GM19463 (cell line): ENCODE data around the gene PLEKHA8.

Experiments used
- ATAC-seq: cut with Tn5 transposase; IDR thresholded peaks from one replicate; pipeline ENCODE4 v1.9.1; 2021; ENCODE audit warnings: mild to moderate bottlenecking, moderate library complexity; ENCODE audit not compliant: unreplicated experiment

PLEKHA8 gene, protein sequence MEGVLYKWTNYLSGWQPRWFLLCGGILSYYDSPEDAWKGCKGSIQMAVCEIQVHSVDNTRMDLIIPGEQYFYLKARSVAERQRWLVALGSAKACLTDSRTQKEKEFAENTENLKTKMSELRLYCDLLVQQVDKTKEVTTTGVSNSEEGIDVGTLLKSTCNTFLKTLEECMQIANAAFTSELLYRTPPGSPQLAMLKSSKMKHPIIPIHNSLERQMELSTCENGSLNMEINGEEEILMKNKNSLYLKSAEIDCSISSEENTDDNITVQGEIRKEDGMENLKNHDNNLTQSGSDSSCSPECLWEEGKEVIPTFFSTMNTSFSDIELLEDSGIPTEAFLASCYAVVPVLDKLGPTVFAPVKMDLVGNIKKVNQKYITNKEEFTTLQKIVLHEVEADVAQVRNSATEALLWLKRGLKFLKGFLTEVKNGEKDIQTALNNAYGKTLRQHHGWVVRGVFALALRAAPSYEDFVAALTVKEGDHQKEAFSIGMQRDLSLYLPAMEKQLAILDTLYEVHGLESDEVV

GRCh38 chr7:30028216-30028748 is at the start of gene PLEKHA8:
TSS of gene PLEKHA8 (plus strand) at chr7:30028412. CDS start at chr7:30028763, 351 bp downstream.
- peak; percentile 47 for ATAC-seq

GRCh38 chr7:29980151-29980550 is 48.1 kb upstream of the PLEKHA8 start:
- ATAC-seq: no peak

GRCh38 chr7:29987083-29987482 is 41.1 kb upstream of the PLEKHA8 start:
- no peak for ATAC-seq

GRCh38 chr7:29987811-29988317 is 40.3 kb upstream of the PLEKHA8 start:
- ATAC-seq: no peak

DNA sequence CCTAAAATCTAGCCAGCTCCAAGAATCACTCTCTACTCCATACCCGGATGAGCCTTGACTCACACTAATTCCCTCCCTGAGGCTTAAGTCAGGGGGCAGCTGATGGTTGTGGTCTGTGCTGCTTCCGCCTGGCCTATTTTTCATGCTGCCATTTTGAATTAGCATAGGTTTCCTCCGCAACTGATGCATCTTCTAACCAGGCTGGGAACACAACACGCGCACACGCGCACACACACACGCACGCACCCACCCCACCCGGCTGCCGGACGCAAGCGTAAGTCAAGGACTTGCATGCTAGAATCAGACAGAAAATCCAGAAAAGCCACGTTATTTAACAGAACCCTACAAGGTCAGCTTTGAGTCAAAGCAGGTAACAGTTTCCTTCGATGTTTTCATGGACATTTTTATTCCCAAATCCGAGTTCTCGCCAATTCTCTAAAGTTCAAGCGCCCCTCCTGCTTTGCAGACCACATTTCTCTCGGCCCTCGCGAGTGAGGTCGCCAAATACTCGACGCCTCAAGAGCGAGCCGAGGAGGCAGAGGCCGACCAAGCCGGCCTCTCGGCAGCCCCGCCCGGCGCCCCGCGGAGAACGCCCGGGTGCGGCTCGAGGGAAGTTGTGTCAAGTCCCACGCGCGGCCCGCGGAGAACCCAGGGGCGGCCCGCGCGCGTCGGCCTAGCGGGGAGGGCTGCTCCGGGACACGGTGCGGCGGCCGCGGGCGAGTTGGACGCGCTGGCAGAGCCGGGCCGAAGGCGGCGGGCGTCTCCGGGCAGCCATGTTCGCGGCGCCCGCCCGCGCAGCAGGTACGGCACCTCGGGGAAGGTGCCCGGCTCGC is 39.6 kb upstream of the PLEKHA8 start:
- peak; percentile 34 for ATAC-seq

DNA sequence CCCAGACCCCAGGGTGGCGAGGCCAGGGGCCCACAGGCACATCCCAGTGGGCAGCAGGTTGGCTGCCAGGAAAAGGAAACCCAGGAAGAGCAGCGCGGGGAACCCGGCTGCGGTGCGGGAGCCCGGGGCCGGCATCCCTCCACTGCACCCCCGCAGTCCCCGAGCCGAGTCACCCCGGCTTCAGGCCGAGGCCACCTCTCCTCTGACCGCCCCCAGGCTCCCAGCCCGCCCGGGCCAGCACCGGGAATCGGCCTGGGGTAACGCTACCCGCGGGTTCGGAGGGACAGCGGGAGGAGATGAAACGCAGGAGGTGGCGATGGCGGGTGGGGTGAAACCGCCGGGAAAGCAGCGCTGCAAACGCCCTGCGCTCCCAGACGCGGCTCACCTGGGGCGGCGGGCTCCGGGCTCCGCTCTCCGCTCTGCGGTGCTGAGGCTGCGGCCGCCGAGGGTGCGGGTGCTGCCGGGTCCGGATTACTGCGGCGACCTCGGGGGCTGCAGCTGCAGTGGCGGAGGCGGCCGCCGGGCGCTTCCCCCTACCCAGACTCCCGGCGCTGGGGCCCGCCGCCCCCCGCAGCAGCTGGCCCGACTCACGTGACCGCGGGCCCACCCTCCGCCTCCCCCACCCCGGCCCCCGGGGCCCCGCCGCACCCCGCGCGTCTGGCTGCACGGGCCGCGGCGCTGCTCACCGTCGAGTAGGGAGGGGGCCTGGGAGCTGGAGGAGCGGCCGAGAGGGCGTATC is 38.8 kb upstream of the PLEKHA8 start, which contains the start of gene SCRN1:
Gene SCRN1, minus strand, starts transcription at position 545 of the 739 bp plus-strand sequence. CDS start 20,734 bp downstream, outside the sequence.
- ATAC-seq: peak; percentile 44

DNA sequence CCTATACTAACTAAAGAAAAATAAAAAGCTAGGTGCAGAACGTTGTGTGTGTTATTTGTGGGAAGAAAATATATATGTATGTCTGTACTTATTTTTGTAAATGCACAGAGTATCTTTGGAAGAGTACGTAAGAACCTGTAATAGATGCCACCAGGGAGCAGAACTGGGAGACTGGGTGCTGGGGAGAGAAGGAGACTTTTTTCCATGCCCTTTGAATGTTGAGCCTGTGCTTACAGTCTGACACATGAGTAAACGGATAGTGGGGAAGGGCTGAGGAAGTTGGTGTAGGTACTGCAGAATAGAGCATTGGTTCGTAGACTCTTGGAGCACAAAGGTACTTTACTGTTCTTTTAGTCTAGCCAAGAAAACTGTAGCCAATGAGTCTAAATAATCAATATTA is 37.3 kb upstream of the PLEKHA8 start:
- no peak for ATAC-seq

DNA sequence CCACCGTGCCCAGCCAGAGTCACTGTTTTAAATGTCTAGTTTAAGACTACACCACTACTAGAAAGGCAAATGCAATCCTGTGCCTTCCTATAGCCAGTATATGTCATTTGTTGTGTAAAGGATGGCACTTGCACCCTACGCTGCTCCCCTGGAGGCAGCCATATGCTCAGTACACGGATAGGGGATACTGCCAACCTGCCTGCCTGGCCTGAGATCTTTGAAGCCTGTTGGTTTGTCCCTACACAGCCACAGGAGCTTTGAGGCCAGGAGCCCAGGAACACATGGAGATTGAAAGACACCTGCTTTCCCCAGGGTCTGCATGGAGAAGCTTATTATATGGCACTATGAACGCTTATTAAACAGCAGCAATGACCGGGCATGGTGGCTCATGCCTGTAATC is 36.3 kb upstream of the PLEKHA8 start:
- ATAC-seq: no peak

GRCh38 chr7:29993140-29993539 is 35.1 kb upstream of the PLEKHA8 start:
- no peak for ATAC-seq

GRCh38 chr7:29995652-29996051 is 32.6 kb upstream of the PLEKHA8 start:
- ATAC-seq: no peak

- no peak for ATAC-seq
These were observed 31.9 kb upstream of the PLEKHA8 start for GRCh38 chr7:29996321-29996720.

DNA sequence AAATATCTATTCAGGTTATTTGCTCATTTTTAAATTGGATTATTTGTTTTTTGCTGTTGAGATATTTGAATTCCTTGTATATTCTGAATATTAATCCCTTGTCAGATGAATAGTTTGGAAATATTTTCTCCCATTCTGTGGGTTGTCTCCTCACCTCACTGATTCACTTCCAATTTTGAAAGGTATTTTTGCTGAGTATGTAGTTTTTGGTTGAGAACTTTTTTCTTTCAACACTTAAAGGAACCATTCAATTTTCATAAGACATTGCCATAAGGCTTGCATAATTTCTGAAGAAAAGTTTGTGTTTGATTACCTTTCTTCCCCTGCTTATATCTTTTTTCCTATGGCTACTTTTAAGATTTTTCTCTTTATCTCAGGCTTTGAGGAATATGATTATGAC is 29.7 kb upstream of the PLEKHA8 start:
- ATAC-seq: no peak

DNA sequence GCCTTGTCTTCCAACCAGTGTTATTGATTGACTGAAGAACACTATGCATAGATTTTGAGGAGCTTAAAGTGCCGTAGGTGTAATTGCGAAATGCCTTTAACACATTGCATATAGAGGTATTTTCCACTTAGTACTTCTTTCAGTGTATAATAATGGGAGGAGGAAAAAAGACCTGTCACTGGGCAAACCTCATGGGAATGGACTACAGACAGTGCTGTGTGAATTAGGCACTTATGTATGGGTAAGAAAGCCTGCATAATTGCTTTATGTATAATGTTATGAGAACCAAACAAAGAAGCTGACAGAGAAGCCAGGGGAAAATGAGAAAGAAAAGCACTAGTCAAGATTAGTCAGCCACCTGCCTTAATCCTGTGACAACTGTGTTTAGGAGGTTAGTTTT is 26.2 kb upstream of the PLEKHA8 start:
- no peak for ATAC-seq

DNA sequence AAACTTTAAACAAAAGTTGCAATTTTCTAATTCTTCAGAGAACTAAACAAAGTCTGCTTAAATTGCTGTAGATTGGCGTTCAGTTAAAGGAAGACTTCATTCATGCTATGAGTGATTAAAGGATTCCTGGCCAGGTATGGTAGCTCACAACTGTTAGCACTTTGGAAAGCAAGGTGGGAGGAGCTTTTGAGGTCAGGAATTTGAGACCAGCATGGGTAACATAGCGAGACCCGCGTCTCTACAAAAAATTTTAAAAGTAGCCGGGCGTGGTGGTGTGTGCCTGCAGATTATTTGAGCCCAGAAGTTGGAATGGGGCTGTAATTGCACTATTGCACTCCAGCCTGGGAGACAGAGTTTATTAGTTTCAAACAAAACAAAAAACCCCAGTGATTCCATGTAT is 25.1 kb upstream of the PLEKHA8 start:
- ATAC-seq: no peak

DNA sequence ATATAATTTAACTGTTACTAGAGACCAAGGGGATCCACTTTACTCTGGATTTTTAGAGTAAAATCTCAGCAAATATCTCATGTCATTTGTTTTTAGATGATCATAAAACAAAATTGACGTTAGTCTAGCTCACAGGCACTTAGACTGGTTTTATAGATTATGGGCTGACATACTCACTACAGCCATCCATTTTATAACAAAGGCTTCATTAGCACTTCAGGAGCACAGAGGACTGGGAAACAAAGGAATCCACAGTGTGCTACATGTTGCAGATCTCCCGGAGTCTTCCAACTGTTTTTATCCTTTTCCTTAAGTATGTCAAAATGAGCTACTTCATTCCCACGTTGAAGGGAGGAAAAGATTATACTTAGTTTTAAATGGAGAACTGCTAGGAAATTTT is 22.7 kb upstream of the PLEKHA8 start:
- ATAC-seq: no peak

- ATAC-seq: no peak
These were observed 18.2 kb upstream of the PLEKHA8 start for GRCh38 chr7:30010021-30010420.

DNA sequence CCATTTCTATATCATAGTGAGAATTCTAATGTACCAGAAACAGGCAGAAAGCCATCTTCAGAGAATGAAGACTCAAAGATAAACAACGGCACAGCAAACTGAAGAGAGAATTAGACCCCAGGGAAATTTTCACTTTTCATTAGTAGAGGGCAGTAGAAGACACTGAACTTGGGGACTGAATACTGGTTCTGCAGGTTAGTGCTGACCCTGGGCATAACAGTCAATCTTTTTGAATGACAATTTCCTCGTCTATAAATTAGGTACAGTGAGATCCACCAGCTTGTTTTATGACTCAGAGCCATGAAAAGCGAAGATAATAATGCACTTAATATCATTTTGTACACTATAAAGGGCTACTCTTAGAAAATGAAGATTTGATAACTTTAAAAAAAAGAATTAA is 15.5 kb upstream of the PLEKHA8 start:
- no peak for ATAC-seq

- no peak for ATAC-seq
These were observed 9.8 kb upstream of the PLEKHA8 start for GRCh38 chr7:30018451-30018850.

DNA sequence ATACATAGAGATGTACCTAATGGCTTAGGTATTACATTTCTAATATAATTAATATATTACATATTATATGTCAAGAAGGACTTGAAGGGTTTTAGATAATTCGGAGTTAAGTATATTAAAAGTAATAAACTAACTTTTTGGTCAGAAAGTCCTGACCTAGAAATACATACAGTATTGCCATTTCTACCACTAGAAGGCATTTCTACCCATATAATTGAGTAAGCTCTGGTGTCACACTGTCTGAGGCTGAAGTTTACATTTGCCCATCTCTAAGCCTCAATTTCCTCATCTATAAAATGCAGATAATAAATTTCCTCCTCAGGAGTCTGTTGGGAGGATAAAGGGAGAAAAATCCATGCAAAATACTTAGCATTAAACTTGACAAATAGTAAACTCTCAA is 8.8 kb upstream of the PLEKHA8 start:
- ATAC-seq: no peak

- no peak for ATAC-seq
These were observed 8.3 kb upstream of the PLEKHA8 start for GRCh38 chr7:30019960-30020359.

- ATAC-seq: no peak
These were observed 7.7 kb upstream of the PLEKHA8 start for GRCh38 chr7:30020535-30020934.
